Fibroblast of the conjunctiva (primary cell): ENCODE measurements around the gene NCBP3.
"Not testable (repeated sequence)": the region's sequence is repeated elsewhere in the genome, so short reads cannot be mapped to it uniquely, and the experiment has no call there.

ENCODE experiments used
- DNase-seq: peaks from one replicate; pipeline ENCODE4 v3.0.0-alpha.2; 2010; ENCODE audit warnings: low read depth

Gene NCBP3

GRCh38 chr17:3880983-3881382, 34.9 kb upstream of the NCBP3 start:
- no peak for DNase-seq

- DNase-seq = no peak
These were observed 33.8 kb upstream of the NCBP3 start for GRCh38 chr17:3879591-3880417.

GRCh38 chr17:3879186-3879585, 33.1 kb upstream of the NCBP3 start:
- no peak for DNase-seq

- DNase-seq = no peak
These were observed 31.2 kb upstream of the NCBP3 start for GRCh38 chr17:3877220-3877619.

GRCh38 chr17:3875317-3875716, 29.3 kb upstream of the NCBP3 start:
- DNase-seq = no peak

GRCh38 chr17:3873862-3874261, 27.8 kb upstream of the NCBP3 start:
- no peak for DNase-seq

- DNase-seq = no peak
These were observed 24.8 kb upstream of the NCBP3 start for GRCh38 chr17:3870871-3871306.

- DNase-seq = no peak
These were observed 21.6 kb upstream of the NCBP3 start for GRCh38 chr17:3867606-3868005.

- DNase-seq = no peak
These were observed 21.1 kb upstream of the NCBP3 start for GRCh38 chr17:3867106-3867505.

GRCh38 chr17:3866276-3866675, 20.2 kb upstream of the NCBP3 start:
- no peak for DNase-seq

- no peak for DNase-seq
These were observed 19.1 kb upstream of the NCBP3 start for GRCh38 chr17:3865176-3865575.

- no peak for DNase-seq
These were observed 18.5 kb upstream of the NCBP3 start for GRCh38 chr17:3864534-3864933.

- no peak for DNase-seq
These were observed 16.0 kb upstream of the NCBP3 start for GRCh38 chr17:3861761-3862681.

GRCh38 chr17:3860939-3861700, 15.1 kb upstream of the NCBP3 start:
- no peak for DNase-seq

GRCh38 chr17:3859940-3860339, 13.9 kb upstream of the NCBP3 start:
- DNase-seq = no peak

GRCh38 chr17:3857261-3858105, 11.4 kb upstream of the NCBP3 start:
- no peak for DNase-seq

- not testable (repeated sequence) for DNase-seq
These were observed 8.2 kb upstream of the NCBP3 start for GRCh38 chr17:3854204-3854603.

- DNase-seq = no peak
These were observed 6.5 kb upstream of the NCBP3 start for GRCh38 chr17:3852561-3852960.

GRCh38 chr17:3851461-3852100, 5.5 kb upstream of the NCBP3 start:
- DNase-seq = no peak

GRCh38 chr17:3848229-3848835, 2.3 kb upstream of the NCBP3 start:
- DNase-seq = no peak
